Caco-2 (cell line): ENCODE data around the gene TRANK1. TPM values are rescaled to one million over a fixed set of nuclear protein-coding genes. Genes with fewer than 3 reads are reported as not detected.

ENCODE experiments used
- BruUV-seq: library from RNA; stranded (reverse); fragments of 400-500 nt; replicated peaks from 2 replicates; lab custom pipeline; 2021; lab: Mats Ljungman, UMichigan
- CTCF ChIA-PET: fragments of 300-600 bp; sonication (Branson Sonifier 250); formaldehyde crosslinking; loops from one replicate; lab custom pipeline; 2022; ENCODE audit warnings: antibody characterized with exemption; lab: Charles Lee
- POLR2A ChIA-PET: fragments of 300-600 bp; sonication (Branson Sonifier 250); formaldehyde crosslinking; loops from one replicate; lab custom pipeline; 2022; ENCODE audit warnings: antibody characterized with exemption; lab: Charles Lee
- DNase-seq, 2 experiments: peaks; one replicate each; pipeline versions ENCODE4 v3.0.0 to v3.0.0-alpha.2; 2020 to 2022
- H3K27me3 ChIP-seq: replicated peaks from 2 replicates; pipeline ENCODE4 v1.6.0; 2011; ENCODE audit warnings: low read length; ENCODE audit not compliant: control insufficient read depth, insufficient read depth
- H3K36me3 ChIP-seq: 2 replicates; pipeline ENCODE4 v1.5.1; 2011; ENCODE audit warnings: low read length; ENCODE audit not compliant: control insufficient read depth, insufficient read depth
- H3K4me1 ChIP-seq: fragments of 250-450 bp; sonication (Bioruptor Pico); 2 replicates; pipeline ENCODE4 v1.5.1; 2020; ENCODE audit warnings: mild to moderate bottlenecking
- H3K4me3 ChIP-seq: 2 replicates; pipeline ENCODE4 v1.5.1; 2011; ENCODE audit warnings: low read depth, mild to moderate bottlenecking, control low read depth, low read length
- H3K9me3 ChIP-seq: fragments of 250-450 bp; sonication (Bioruptor Pico); 2 replicates; pipeline ENCODE4 v1.5.1; 2020; ENCODE audit warnings: mild to moderate bottlenecking, moderate library complexity
- H3K27ac Mint-ChIP-seq: one replicate; pipeline ENCODE4 v1.8.0; 2022; ENCODE audit warnings: mixed read lengths; ENCODE audit not compliant: unreplicated experiment
- H3K27me3 Mint-ChIP-seq: one replicate; pipeline ENCODE4 v1.8.0; 2022; ENCODE audit warnings: mixed read lengths; ENCODE audit not compliant: insufficient read depth, unreplicated experiment
- H3K36me3 Mint-ChIP-seq: one replicate; pipeline ENCODE4 v1.8.0; 2022; ENCODE audit warnings: mild to moderate bottlenecking, mixed read lengths; ENCODE audit not compliant: insufficient read depth, unreplicated experiment
- H3K4me1 Mint-ChIP-seq: one replicate; pipeline ENCODE4 v1.8.0; 2022; ENCODE audit warnings: low read depth, mixed read lengths; ENCODE audit not compliant: unreplicated experiment
- H3K4me3 Mint-ChIP-seq: one replicate; pipeline ENCODE4 v1.8.0; 2022; ENCODE audit warnings: mild to moderate bottlenecking, moderate library complexity, mixed read lengths; ENCODE audit not compliant: unreplicated experiment
- H3K9me3 Mint-ChIP-seq: one replicate; pipeline ENCODE4 v1.8.0; 2022; ENCODE audit warnings: mixed read lengths; ENCODE audit not compliant: unreplicated experiment
- CTCF ChIP-seq, 2 experiments: fragments of 200-600 bp in 1 of 2; IDR thresholded peaks; 1 replicate in 1 of 2; 2 replicates in 1 of 2; pipeline versions ENCODE4 v1.5.1 to v1.8.0; 2011 to 2022; ENCODE audit warnings: antibody characterized with exemption in 1 of 2, control low read depth in 1 of 2, inconsistent platforms in 1 of 2, low read depth in 1 of 2, low read length in 1 of 2, mild to moderate bottlenecking in 1 of 2, moderate library complexity in 1 of 2; ENCODE audit not compliant: insufficient read depth in 1 of 2, severe bottlenecking in 1 of 2, unreplicated experiment in 1 of 2
- intact Hi-C: fragments of 100-400 bp; cut with micrococcal nuclease; formaldehyde crosslinking; loops from one replicate; pipeline ENCODE4 v1.10.0; 2022; ENCODE audit not compliant: unreplicated experiment
- total RNA-seq: library from RNA; stranded (reverse); gene quantifications from 2 replicates; pipeline ENCODE4 v1.2.3, GENCODE V29; 2022

The TRANK1 gene
- total RNA-seq, 1 experiment from 2014 or later, result 4.3 TPM

DNA sequence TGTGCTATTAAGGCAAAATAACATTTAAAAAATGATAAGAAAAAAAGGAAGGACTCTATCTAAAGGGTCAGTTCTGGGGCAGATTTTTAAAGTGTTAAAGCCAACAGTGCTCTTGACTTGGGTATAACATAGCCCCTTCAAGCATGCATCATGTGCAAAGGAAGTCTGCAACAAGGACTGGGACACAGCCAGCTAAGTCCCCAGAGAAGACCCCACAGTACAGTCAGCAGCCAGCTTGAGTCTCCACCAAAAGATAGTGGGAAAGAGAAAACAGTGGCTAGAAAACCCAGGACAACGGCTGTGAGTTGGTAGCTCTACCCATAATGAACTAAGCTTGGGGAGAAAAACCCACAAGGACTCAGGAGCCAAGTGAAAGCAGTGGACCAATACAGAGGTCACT, 94.1 kb downstream of the TRANK1 start:
- H3K4me3 ChIP-seq, result no peak overlapping the region

DNA sequence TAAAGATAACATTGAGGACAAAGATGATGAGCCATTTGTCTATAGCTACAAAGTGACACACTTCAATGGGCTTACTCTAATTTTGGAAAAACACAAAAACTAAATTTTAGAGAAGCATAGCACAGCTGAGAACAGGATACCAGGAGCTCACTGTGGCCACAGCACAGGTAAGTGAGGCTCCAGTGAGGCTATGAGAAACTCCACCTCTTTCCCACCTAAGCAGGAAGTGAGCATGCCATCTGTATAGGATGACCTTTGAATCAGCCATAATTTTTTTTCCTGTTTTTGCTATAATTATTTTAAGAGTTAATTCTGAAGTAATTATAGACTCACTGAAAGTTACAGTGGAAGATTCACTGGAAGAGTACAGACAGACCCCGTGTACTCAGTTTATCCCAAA, 98.4 kb downstream of the TRANK1 start:
- no TSS peak for BruUV-seq
- POLR2A ChIA-PET, result no interaction called here
- no peak overlapping the region for H3K27ac Mint-ChIP-seq

More for the DNA sequence above, 94.1 kb downstream of the TRANK1 start:
- Mint-ChIP-seq H3K4me3 (no peak overlapping the region), H3K27me3 (no peaks in the 10 kb centered on the region), H3K9me3 (peaks cover 7% of the 10 kb centered on the region), H3K4me1 (peaks cover 6% of the 10 kb centered on the region), H3K27ac (no peak overlapping the region), H3K36me3 (no peaks in the 10 kb centered on the region)
- Histone ChIP-seq H3K36me3 (no peaks in the 10 kb centered on the region; the same call in 1 of the 2 replicates), H3K9me3 (no peaks in the 10 kb centered on the region), H3K27me3 (no peaks in the 10 kb centered on the region), H3K4me1 (no peaks in the 10 kb centered on the region)
- intact Hi-C loops, result no loop called here
- ChIA-PET POLR2A (no interaction called here), CTCF (no interaction called here)
- no TSS peak for BruUV-seq
- TF ChIP-seq CTCF (IDR thresholded peaks at IDR 0.05; ENCODE audit: insufficient read depth in 1 of 2, low read depth in 1 of 2, low read length in 1 of 2, severe bottlenecking in 1 of 2, unreplicated experiment in 1 of 2), result no peak
- no peak for DNase-seq

More for the DNA sequence above, 98.4 kb downstream of the TRANK1 start:
- Histone ChIP-seq H3K36me3 (no peaks in the 10 kb centered on the region; the same call in 1 of the 2 replicates), H3K4me3 (no peak overlapping the region), H3K9me3 (no peaks in the 10 kb centered on the region), H3K27me3 (no peaks in the 10 kb centered on the region), H3K4me1 (no peaks in the 10 kb centered on the region)
- TF ChIP-seq CTCF (IDR thresholded peaks at IDR 0.05; ENCODE audit: insufficient read depth in 1 of 2, low read depth in 1 of 2, low read length in 1 of 2, severe bottlenecking in 1 of 2, unreplicated experiment in 1 of 2), result no peak
- intact Hi-C loops, result no loop called here
- peaks cover 13% of the 10 kb centered on the region for H3K9me3 Mint-ChIP-seq
- no peak overlapping the region for H3K4me3 Mint-ChIP-seq
- no peaks in the 10 kb centered on the region for H3K27me3 Mint-ChIP-seq
- peaks cover 6% of the 10 kb centered on the region for H3K4me1 Mint-ChIP-seq
- no peaks in the 10 kb centered on the region for H3K36me3 Mint-ChIP-seq
- CTCF ChIA-PET, result no interaction called here
- no peak for DNase-seq
